HL-60/S4 (cell line): ENCODE data around the gene RPTOR.
"Not testable (repeated sequence)": the region's sequence is repeated elsewhere in the genome, so short reads cannot be mapped to it uniquely, and the experiment has no call there.

ENCODE experiments used
- in situ Hi-C: fragments of 300-500 bp; cut with MboI; formaldehyde crosslinking; loops from 2 replicates; pipeline ENCODE4 v1.14.3; 2022; ENCODE audit warnings: low sequenced_read_pairs

The RPTOR gene

DNA sequence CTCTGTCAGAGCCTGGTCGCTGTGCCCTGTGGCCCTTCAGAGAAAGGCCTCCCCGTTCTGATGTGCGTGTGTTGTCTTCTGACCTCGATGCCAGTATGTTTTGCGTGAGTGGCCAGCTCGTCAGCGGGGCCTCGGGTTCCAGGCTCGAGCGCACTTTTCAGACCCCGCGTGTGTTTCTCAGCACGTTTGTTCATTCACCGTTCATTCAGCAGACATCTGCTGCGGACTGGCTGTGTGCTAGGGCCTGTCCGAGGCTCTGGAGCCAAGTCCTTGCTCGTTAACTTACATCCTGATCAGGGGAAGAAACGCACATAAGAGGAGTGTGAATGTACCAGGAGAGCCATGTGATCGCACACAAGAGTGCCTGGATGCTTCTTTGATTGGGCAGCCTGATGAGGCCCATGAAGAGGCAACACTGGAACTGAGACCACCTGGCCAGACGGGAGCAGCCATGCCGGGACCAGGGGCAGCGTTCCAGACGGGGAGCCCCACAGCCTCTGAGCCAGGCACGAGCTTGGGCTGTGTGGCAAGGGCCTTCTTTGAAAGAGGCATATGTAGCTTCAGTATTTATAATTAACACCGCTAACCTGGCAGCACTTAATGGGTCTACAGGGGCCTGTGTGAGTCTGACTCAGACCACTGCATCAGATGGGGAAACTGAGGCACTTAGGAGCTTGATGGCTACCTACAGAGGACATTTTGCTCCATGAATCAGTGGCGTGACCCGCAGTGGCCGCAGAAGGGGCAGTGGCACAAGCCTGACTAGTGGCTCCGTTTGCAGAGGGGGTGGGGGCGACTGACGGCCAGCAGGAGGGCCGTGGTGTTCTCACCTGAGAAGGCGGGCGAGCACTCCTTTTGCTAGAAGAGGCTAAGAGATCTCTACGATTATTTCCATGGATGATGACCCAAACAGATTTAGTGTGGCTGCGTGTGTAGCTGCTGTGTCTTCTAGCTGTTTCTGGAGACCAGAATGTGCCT, 259.1 kb downstream of the RPTOR start:
- in situ Hi-C loops = no loop called here

DNA sequence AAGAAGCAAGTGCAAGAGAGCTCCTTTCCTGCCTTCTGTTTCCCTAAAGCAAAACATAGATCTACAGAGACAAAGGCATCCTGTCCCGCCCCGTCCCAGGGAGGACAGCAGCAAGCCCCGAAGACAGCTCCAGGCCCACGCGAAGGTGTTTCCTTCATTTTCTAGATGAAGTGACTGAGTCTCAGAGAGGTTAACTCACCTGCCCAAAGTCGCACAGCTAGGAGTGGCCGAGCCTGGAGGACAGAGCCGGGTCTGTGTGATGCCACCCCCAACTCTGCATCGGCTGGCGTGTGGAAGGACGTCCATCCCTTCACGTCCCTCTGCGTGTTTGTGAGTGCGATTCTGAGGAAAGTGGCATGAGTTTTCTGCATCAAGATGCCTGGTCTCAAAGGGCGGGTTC, 259.8 kb downstream of the RPTOR start:
- in situ Hi-C loops = no loop called here

DNA sequence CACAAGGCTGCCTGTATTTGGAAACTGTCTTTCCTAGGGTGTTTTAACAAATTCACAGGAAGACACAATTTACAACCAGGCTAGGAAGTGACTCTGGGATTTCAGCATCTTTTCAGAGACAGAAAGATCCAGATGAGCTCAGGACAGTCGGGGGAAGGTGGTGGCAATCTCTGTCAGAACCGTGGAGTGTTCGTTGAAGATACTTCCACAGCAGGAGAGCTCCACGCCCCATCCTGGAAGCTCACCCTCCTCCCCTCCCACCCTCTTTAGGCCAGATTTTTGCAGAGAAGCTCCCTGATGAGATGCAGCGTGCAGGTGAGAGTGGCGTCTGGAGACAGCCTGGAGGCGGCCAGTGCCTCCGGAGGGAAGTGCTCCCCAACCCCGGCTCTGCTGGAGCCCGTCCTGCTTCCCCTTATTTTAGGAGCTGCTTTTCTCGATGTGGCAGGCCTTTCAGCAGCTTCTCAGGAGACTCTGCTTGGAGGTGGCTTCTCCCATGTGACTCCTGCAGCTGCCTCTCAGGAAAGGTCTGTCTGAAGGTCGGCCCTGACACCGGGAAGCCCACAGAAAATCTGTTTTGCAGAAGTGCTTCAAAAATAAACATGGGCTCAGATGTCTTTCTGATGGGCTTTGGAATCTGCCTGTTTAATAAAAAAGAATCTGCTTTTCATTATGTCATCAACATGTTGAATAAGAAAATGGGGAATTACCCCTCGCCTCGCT, 260.6 kb downstream of the RPTOR start:
- in situ Hi-C loops = no loop called here

DNA sequence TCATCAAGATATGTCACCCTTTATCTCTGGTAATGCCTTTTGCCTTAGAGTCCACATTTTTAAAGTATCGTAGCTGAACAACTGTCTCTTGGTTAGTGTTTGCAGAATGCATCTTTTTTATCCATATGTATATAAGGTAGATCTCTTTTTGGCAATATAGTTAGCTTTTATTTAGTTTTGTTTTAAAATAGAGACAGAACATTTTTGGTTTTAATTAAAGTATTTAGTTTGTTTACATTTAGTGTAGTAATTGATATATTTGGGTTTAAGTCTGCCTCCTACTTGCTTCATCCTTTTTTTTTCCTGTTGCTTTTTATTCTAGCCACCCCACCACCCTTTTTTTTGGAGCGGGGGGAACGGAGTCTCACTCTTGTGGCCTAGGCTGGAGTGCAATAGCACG, 262.4 kb downstream of the RPTOR start:
- in situ Hi-C loops = no loop called here

DNA sequence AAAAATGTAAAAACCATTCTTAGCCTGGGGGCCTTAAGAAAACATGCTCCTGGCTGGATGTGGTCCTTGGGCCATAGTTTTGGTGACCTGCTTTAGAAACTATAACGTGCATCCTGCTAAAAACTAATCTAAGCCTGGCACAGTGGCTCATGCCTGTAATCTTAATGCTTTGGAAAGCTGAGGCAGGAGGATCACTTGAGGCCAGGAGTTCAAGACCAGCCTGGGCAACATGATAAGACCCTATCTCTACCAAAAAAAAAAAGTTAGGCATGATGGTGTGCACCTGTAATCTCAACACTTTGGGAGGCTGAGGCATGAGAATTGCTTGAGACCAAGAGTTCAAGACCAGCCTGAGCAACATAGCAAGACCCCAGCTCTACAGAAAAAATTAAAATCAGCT, 263.2 kb downstream of the RPTOR start:
- in situ Hi-C loops = no loop called here

DNA sequence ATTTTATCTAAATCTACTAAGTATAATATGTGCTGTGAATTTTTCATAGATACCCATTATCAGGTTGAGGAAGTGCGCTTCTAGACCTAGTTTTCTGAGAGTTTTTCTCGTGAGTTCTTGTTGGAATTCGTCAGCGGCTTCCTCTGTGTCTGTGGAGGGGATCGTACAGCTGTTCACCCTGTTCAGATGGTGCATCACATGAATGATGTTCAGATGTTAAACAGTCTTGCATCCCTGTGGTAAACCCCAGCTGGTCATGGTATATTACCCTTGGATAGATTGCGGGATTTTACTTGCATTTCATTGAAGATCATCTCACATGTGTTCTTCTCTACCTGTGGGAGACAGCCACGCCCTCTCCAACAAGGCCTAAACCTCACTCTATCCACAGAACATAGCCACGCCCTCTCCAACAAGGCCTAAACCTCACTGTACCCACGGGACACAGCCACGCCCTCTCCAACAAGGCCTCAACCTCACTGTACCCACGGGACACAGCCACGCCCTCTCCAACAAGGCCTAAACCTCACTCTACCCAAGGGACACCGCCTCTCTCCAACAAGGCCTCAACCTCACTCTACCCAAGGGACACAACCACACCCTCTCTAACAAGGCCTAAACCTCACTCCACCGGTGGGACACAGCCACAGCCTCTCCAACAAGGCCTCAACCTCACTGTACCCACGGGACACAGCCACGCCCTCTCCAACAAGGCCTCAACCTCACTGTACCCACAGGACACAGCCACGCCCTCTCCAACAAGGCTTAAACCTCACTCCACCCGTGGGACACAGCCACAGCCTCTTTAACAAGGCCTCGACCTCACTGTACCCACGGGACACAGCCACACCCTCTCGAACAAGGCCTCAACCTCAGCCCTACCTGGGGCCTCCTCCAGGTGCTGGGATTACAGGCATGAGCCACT, 266.8 kb downstream of the RPTOR start:
- in situ Hi-C loops = no loop called here

DNA sequence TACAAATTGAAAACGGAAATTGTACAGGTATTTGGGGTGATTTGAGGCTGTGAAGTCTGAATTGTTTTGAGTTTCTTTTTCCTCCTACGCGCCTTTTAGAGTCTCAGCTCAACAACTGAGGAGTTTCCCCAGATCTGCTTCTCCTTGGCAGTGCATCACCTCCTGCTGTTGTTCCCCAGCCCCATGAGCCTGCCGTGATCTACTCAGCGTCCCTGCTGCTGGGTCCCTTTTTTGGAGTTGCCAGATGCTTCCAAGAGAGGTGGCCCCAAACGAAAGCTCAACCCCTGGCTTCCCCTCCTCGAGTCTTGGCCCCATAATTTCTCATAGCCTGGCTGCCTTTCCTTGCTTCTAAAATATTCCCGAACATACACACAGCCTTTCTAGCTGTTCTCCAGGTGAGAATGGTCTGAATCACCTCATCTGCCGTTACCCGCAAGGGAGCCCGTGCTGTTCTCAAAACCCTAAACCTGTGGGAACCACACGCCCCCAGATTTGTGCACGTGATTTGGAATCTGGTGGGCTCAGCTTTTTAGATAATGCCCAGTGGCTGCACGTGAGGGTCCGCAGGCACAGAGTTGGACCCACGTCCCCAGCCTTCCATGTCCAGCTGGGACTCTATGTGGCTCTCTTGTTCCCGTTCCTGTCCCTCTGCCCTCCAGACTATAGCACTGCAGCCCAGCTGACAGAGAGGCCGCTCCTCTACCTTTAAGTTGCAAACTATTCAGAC, 267.9 kb downstream of the RPTOR start:
- in situ Hi-C loops = no loop called here

DNA sequence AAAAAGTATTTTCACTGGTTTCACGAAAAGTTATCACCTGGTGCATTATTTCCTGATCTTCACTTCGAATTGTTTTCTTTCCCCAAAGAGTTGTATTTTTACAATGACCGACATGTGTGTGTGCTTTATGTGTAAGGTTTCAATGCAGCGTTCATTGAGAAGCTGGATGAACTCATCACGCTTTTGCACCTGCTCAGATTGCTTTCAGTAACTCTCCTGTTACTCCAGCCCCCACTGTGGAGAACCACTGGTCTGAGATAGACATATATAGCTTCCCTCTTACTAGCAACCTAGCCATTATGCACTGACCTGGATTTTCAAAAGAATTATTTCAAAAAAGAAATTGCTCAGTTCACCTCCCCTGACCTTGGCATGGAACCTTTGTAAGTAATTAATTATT, 268.7 kb downstream of the RPTOR start:
- in situ Hi-C loops = no loop called here

DNA sequence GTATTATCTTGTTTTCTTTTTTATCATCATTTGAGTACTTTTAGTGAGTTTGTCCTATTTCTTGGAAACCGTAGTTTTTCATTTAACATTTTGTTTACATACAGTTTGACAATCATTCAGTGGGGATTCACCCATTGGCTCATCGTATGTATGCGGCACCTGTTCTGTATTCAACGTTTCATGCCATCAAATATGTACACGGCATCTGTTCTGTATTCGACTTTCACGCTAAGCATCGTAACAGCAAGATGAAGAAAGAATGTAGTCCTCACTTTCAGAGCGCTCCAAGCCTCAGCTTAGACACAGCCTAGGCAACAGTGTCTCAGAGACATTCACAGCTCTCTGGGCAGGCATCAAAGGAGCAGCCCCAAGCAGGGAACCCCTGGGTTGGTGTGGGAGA, 269.9 kb downstream of the RPTOR start:
- in situ Hi-C loops = no loop called here

DNA sequence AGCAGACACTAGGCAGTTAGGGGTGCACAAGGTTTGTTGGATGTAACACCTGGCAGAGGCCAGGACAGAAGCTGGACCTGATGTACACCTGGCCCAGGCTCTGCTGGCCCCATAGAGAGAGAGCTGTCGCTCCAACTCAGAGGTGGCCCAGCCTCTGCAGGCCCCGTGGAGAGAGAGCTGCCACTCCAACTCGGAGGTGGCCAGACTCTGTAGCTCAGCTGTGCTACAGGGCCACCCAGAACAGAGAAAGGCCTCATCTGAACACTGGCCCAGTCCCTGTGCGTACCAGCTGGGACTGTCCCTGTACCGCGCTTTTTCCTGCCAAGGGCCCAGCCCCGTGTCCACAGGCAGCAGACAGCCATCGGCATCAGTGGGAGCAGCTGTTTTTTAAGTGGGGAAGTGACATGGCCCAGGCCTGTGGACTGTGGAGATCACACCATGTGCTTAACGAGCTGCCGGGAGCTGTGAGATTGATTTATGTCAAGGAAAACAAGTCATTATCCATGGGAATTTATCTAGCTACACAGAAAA, 270.6 kb downstream of the RPTOR start:
- in situ Hi-C loops = no loop called here

DNA sequence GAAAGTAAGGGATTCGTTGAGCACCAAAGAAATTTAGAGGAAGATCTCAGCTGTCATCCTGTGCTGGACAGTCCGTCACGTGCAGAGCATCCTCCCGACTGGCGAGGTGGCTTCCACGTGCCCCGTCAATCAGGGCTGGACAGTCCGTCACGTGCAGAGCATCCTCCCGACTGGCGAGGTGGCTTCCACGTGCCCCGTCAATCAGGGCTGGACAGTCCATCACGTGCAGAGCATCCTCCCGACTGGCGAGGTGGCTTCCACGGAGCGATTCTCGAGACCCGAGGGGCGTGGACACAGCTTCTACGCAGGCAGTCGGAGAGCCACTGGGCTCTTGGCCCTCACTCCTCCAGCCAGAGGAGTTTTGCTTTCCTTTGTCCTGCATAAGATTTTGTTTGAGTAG, 271.1 kb downstream of the RPTOR start:
- in situ Hi-C loops = not testable (repeated sequence)

DNA sequence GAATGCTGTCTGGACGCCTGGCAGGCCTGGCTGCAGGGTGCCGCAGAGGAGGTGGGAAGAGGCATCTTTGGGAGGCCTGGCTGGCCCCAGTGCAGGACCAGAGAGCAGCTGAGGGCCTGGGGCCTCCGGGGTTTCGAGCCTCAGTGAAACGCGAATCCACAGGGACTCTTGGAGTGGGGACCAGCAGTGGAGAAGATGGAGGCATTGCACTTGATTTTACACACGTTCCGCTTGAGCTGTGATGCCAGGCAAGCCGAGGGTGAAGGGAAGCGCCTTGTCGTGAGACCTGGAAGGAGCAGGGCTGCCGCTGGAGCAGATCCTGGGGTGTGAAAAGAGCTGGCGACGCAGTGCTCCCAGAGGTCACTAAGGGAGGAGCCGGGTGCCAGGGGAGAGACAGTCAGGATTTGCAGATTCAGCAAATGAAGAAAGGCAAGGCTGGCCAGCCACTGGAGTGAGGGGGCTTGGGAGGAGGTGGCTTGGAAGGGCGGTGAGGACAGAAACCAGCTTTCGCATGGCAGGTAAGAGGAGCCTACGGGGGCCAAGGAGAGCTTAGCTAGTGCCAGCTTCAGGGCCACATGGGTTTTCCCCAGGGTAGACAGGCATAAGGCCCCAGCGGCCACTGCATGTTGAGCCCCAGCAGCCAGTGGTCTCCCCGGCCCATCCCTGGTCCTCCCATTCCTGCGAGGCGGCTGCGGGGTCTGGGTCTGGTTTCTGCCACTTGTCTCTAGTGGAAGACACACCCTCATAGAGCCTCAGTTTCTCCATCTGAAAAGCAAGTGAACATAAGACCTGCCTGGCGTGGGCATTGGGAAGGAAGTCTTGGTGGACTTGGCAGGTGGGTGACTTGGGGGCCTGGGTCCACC, 271.8 kb downstream of the RPTOR start:
- in situ Hi-C loops = no loop called here

DNA sequence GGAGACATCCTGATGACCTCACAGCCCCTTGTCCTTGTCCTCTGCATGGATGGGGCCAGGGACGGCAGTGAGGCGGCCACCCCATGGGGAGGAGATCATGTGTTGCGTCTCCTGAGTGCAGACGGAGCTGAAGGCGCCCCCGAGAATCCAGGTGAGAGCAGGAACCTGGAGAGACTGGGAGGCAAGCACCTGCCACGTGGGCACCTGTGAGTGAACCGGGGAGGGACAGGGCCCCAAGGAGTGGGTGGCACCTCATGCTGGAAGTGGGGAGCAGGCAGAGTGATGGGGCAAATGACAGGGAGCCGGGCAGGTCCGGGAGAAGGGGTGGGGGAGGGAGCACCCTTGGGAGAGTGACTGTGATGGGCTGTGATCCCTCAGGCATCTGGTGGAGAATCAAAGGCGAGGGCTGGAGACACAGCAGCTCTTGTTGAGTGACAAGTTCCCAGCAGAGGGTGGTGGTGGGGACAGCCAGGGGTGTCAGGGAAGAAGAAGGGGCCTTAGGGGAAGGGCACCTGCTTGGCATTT, 272.7 kb downstream of the RPTOR start:
- in situ Hi-C loops = no loop called here

DNA sequence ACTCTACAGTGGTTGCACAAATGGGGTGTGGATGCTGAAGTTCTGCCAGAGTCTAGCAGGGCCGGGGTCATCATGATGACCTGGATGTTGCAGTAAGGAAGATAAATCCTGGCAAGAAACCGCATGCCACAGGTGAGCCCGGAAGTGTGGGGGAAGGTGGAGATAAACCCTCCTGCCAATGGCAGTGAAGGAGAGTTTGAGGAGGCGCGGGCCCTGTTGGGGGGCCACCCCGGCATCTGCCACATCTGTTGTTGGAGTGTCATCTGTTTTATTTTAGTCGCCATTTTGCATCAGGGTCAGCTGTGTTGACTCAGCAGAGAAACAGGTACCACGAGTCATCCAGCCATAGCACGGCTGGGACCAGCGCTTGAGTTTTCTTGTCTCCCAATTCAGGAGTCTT, 273.2 kb downstream of the RPTOR start:
- in situ Hi-C loops = no loop called here

DNA sequence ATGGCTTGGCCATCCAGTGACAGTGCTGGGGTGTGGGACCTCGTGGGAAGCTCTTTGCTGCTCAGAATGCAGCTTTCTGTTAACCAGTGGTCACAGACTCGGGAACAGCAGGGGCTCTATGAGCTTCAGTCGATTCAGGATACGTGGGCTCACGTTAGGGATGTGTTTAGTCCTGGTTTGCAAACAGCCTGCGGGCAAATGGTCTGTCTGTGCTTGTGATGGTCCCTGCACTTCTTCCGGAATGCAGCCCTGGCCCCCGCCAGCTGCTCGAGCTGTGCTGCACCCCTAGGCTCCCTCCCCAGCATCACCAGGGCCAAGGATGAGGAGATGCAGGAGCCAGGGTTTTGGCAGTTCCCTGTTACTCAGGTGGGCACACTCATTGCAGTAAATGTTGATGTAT, 274.2 kb downstream of the RPTOR start:
- in situ Hi-C loops = no loop called here

DNA sequence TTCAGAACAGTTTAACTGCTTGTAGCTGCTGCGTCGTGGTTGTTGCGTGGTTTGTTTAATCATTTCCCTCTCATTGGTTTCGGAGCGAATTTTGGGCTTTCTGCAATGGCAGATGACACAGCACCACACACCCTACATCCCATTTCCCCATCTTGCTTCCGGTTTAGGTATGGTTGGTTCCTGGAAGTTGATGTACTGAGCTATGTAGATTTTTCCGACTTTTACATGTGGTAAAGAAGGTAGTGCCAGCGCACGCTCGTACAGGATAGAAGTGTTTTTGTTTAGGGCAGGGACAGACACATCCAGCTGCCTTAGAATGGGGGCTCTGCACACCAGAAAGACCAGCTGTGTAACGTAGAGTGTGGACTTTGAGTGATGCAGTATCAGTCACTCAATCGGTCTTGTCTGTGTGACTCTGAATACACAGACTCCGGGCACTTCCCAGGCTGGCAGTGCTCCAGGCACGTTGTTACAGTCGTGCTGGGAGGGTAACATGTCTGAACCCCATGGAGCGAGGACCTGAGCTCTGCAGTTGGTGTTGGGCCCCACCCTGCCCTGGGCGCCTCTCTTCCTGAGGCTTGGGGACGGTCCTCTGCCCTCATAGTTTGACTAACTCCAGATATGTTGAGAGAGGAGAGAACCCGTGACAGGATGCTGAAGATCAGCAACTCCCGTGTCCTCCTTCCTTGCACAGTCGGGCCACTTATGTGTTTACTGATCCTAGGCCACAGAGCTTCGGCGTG, 275.0 kb downstream of the RPTOR start:
- in situ Hi-C loops = no loop called here

DNA sequence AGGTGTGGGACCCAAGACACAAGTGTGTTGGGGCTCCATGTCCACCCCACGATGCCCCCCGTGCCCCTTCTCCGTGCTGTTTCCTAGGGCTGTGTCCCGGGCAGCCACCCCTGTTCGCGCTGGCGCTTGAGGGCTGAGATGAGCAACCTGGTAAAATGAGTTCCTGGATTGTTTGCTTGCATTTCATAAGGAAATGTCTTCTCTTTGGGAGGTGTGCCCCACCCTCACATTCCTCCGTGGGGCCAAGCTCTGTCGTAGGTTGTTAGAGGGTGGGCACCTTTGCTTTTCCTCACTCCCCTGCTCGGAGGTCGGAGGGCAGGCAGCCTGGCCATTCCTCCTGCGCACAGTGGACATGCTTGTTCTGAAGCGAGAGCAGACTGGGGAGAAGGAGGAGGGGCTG, 275.7 kb downstream of the RPTOR start:
- in situ Hi-C loops = no loop called here

DNA sequence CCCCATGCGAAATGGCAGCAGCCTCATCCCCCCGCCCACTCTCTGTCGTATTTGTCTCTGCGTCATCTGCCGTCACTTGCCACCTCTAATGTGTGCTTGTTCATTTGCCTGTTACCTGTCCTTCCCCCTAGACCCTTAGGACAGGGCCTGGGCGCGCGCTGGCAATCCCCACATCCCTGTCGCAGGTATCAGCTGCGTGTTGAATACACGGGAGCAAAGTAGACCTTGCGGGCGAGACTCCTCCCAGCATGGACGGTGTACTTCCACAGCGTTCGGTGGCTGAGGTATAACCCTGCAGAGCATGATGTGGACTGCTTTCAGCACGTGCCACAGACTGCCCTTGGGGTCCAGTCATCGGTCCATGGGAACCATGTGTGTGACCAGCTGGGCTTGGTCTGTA, 276.9 kb downstream of the RPTOR start:
- in situ Hi-C loops = no loop called here
